GM23248 (cell line): Measurements from ENCODE around the gene FRMPD4. TPM values are rescaled to one million over a fixed set of nuclear protein-coding genes. Genes with fewer than 3 reads are reported as not detected.

ENCODE experiments used
- DNase-seq: peaks from one replicate; pipeline ENCODE4 v3.0.0-alpha.2; 2015
- H2AFZ ChIP-seq: fragments of 200-600 bp; sonication (generic); 2 replicates; pipeline ENCODE4 v1.6.1; 2016; ENCODE audit warnings: antibody characterized with exemption
- H3F3A ChIP-seq: fragments of 200-600 bp; sonication (generic); 2 replicates; pipeline ENCODE4 v1.6.1; 2016; ENCODE audit warnings: mild to moderate bottlenecking, antibody characterized with exemption, mixed run types; ENCODE audit not compliant: insufficient read depth
- H3K27ac ChIP-seq: fragments of 200-600 bp; sonication (generic); 2 replicates; pipeline ENCODE4 v1.5.1; 2016; ENCODE audit warnings: mild to moderate bottlenecking
- H3K27me3 ChIP-seq: fragments of 200-600 bp; sonication (generic); replicated peaks from 2 replicates; pipeline ENCODE4 v1.6.1; 2016; ENCODE audit warnings: mild to moderate bottlenecking; ENCODE audit not compliant: insufficient read depth
- H3K36me3 ChIP-seq: fragments of 200-600 bp; sonication (generic); 2 replicates; pipeline ENCODE4 v1.6.1; 2016; ENCODE audit warnings: low read depth, mild to moderate bottlenecking
- H3K4me1 ChIP-seq: fragments of 200-600 bp; sonication (generic); 2 replicates; pipeline ENCODE4 v1.6.1; 2016; ENCODE audit warnings: mild to moderate bottlenecking; ENCODE audit not compliant: insufficient read depth
- H3K4me2 ChIP-seq: fragments of 200-600 bp; sonication (generic); one replicate; pipeline ENCODE4 v1.6.1; 2016; ENCODE audit warnings: mild to moderate bottlenecking; ENCODE audit not compliant: unreplicated experiment
- H3K4me3 ChIP-seq: fragments of 200-600 bp; sonication (generic); 2 replicates; pipeline ENCODE4 v1.5.1; 2016; ENCODE audit warnings: mild to moderate bottlenecking
- H3K79me2 ChIP-seq: fragments of 200-600 bp; sonication (generic); 2 replicates; pipeline ENCODE4 v1.6.1; 2016; ENCODE audit warnings: mild to moderate bottlenecking; ENCODE audit not compliant: insufficient read depth
- H3K9ac ChIP-seq: fragments of 200-600 bp; sonication (generic); 2 replicates; pipeline ENCODE4 v1.6.1; 2016; ENCODE audit warnings: mild to moderate bottlenecking
- H3K9me2 ChIP-seq: fragments of 200-600 bp; sonication (generic); 2 replicates; pipeline ENCODE4 v1.6.1; 2016; ENCODE audit warnings: mixed run types, mild to moderate bottlenecking, moderate library complexity; ENCODE audit not compliant: insufficient read depth
- H3K9me3 ChIP-seq: fragments of 200-600 bp; sonication (generic); one replicate; pipeline ENCODE4 v1.6.1; 2017; ENCODE audit warnings: low read depth
- H4K20me1 ChIP-seq: fragments of 200-600 bp; sonication (generic); 2 replicates; pipeline ENCODE4 v1.6.0; 2016; ENCODE audit not compliant: insufficient read depth
- EZH2 ChIP-seq: fragments of 200-600 bp; sonication (generic); IDR thresholded peaks from 2 replicates; pipeline ENCODE4 v1.6.1; 2018; ENCODE audit warnings: antibody characterized with exemption, mild to moderate bottlenecking; ENCODE audit not compliant: insufficient read depth, poor library complexity, severe bottlenecking
- EZH2phosphoT487 ChIP-seq: fragments of 200-600 bp; sonication (generic); IDR thresholded peaks from 2 replicates; pipeline ENCODE4 v1.6.1; 2018; ENCODE audit warnings: antibody characterized with exemption, moderate library complexity, mild to moderate bottlenecking, low read depth; ENCODE audit not compliant: insufficient read depth
- WGBS, 2 experiments: methylation state at CpG; one replicate each; pipeline ENCODE4 v1.1.6; 2015 to 2017; ENCODE audit warnings: low lambda C conversion rate in 2 of 2, low coverage in 1 of 2; ENCODE audit errors: missing lambda C conversion rate in 2 of 2; 5-methylcytosine and 5-hydroxymethylcytosine counted together
- in situ Hi-C: fragments of 300-500 bp; cut with MboI; formaldehyde crosslinking; loops from 2 replicates; pipeline ENCODE4 v1.15.0; 2020
- polyA plus RNA-seq: library from polyadenylated mRNA; unstranded; fragments of >200 nt; fragmentation: Nextera tagmentation; extraction: Ambion mirVana; gene quantifications from 2 replicates; pipeline ENCODE4 v1.2.1, GENCODE V29; 2016
- total RNA-seq: library from RNA; depleted of rRNA; stranded (reverse); fragments of >200 nt; shearing (Covaris generic); gene quantifications from 2 replicates; pipeline ENCODE4 v1.2.3, GENCODE V29; 2014

FRMPD4 gene
- total and polyA plus RNA-seq, 2 experiments from 2014 or later, result 0.04 TPM; not detected in 1

- H3K36me3 ChIP-seq, result no peaks in the 10 kb centered on the region
- no peak overlapping the region for H3K27ac ChIP-seq
- no peak overlapping the region for H2AFZ ChIP-seq
- no peak overlapping the region for H3K9ac ChIP-seq
- H3F3A ChIP-seq, result no peaks in the 10 kb centered on the region
- no peaks in the 10 kb centered on the region for H3K27me3 ChIP-seq
- TF ChIP-seq EZH2, result no peak
- no peak for TF ChIP-seq EZH2phosphoT487
- no peak overlapping the region for H3K4me3 ChIP-seq
- no peak for DNase-seq
- H3K4me2 ChIP-seq, result no peak overlapping the region
- no peaks in the 10 kb centered on the region for H4K20me1 ChIP-seq
- 12 to 17% methylated on average over 3 of the region's 3 CpGs for WGBS, 2 experiments
- no peaks in the 10 kb centered on the region for H3K9me2 ChIP-seq
- in situ Hi-C loops, result no loop called here
- H3K4me1 ChIP-seq, result no peaks in the 10 kb centered on the region
- H3K79me2 ChIP-seq, result no peaks in the 10 kb centered on the region
- H3K9me3 ChIP-seq, result no peaks in the 10 kb centered on the region
Observed at GRCh38 chrX:12379671-12380070, 241.4 kb downstream of the FRMPD4 start.

DNA sequence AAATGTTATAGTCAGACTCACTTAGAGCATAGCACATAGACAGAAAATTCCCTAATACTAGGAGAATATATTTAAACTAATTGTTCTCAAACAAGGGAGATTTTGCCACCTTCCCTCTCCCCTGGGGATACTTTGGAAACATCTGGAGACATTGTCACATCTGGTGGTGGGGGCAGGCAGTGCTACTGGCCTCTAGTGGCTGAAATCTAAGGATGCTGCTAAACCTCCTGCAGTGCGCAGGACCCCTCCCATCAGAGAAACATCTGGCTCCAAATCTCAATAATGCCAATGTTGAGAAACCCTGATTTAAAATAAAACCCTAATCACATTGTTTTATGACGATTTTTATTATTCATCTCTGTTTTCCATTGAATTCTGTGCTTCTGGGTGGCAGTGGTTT, 244.9 kb downstream of the FRMPD4 start:
- no peak overlapping the region for H3K4me2 ChIP-seq
- no peak overlapping the region for H3K9ac ChIP-seq
- H2AFZ ChIP-seq, result no peak overlapping the region
- no peaks in the 10 kb centered on the region for H3K36me3 ChIP-seq
- H3K27ac ChIP-seq, result no peak overlapping the region
- no peak overlapping the region for H3K4me3 ChIP-seq
- WGBS, 2 experiments, result 25 to 33% methylated on average over 2 of the region's 2 CpGs
- no peaks in the 10 kb centered on the region for H3K9me2 ChIP-seq
- H3K4me1 ChIP-seq, result no peaks in the 10 kb centered on the region
- TF ChIP-seq EZH2 (no peak), EZH2phosphoT487 (no peak)
- no peaks in the 10 kb centered on the region for H4K20me1 ChIP-seq
- in situ Hi-C loops, result no loop called here
- no peak for DNase-seq
- H3K79me2 ChIP-seq, result no peaks in the 10 kb centered on the region
- H3K9me3 ChIP-seq, result no peaks in the 10 kb centered on the region
- H3F3A ChIP-seq, result no peaks in the 10 kb centered on the region
- H3K27me3 ChIP-seq, result no peaks in the 10 kb centered on the region

DNA sequence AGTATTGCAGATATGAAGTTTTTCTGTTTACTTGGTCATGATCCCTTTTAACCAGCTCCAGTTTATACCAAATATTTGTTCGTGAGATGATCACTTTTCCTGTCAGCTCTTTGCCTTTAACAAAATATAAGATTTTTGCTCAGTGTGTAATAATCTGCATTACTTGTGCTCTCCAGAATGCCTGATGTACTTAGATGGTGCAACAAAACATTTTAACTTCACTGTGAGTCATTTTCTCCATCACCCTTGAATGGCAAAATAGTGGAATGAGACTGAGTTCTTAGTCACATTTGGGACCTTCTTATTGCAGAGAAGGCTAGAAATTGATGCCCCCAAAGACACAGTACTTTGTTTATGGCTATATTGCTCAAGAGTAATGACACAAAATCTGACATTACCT, 252.0 kb downstream of the FRMPD4 start:
- in situ Hi-C loops, result no loop called here
- no peaks in the 10 kb centered on the region for H4K20me1 ChIP-seq
- no peaks in the 10 kb centered on the region for H3K36me3 ChIP-seq
- no peaks in the 10 kb centered on the region for H3F3A ChIP-seq
- H3K9me2 ChIP-seq, result no peaks in the 10 kb centered on the region
- no peaks in the 10 kb centered on the region for H3K27me3 ChIP-seq
- H3K27ac ChIP-seq, result no peak overlapping the region
- no peak overlapping the region for H3K4me3 ChIP-seq
- H2AFZ ChIP-seq, result no peak overlapping the region
- H3K4me1 ChIP-seq, result no peaks in the 10 kb centered on the region
- no peak overlapping the region for H3K9ac ChIP-seq
- no peaks in the 10 kb centered on the region for H3K79me2 ChIP-seq
- WGBS, 2 experiments, result 11 to 32% methylated on average over 1 of the region's 1 CpG
- peak; percentile 2 for DNase-seq
- H3K9me3 ChIP-seq, result no peaks in the 10 kb centered on the region
- no peak overlapping the region for H3K4me2 ChIP-seq
- TF ChIP-seq EZH2phosphoT487, result no peak
- TF ChIP-seq EZH2, result no peak

GRCh38 chrX:12396584-12396983, 258.3 kb downstream of the FRMPD4 start:
- H3F3A ChIP-seq, result no peaks in the 10 kb centered on the region
- no peaks in the 10 kb centered on the region for H3K4me1 ChIP-seq
- no peak overlapping the region for H2AFZ ChIP-seq
- no peak for DNase-seq
- no peaks in the 10 kb centered on the region for H3K36me3 ChIP-seq
- in situ Hi-C loops, result no loop called here
- H3K79me2 ChIP-seq, result no peaks in the 10 kb centered on the region
- no peak overlapping the region for H3K4me3 ChIP-seq
- no peaks in the 10 kb centered on the region for H4K20me1 ChIP-seq
- no peaks in the 10 kb centered on the region for H3K9me3 ChIP-seq
- no peaks in the 10 kb centered on the region for H3K9me2 ChIP-seq
- TF ChIP-seq EZH2phosphoT487 (no peak), EZH2 (no peak)
- no peak overlapping the region for H3K9ac ChIP-seq
- H3K27me3 ChIP-seq, result no peaks in the 10 kb centered on the region
- no peak overlapping the region for H3K27ac ChIP-seq
- H3K4me2 ChIP-seq, result no peak overlapping the region

DNA sequence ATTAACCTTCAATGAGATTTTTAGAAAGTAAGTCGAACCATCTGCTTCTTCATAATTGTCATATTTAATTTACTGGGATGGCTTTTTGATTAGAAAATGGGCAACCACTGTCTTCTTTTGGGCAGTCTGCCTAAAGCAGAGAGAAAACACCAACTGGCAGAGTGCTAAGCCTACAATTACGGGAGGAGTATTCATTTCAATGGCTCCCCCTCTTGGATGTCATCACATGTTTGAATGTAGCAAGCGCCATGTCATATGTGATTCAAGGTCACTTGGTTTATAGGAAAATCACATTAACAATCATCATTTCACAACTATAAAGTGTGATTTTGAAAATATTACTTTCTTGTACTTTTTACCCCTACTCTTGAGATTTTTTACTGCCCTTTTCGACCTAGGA, 261.9 kb downstream of the FRMPD4 start:
- in situ Hi-C loops, result loop anchor here (25.0 kb wide), 1 partner anchor 112 kb away; no protein-coding TSS in a partner anchor
- Histone ChIP-seq H3K4me1 (no peaks in the 10 kb centered on the region), H3K4me2 (no peak overlapping the region), H3K27me3 (no peaks in the 10 kb centered on the region), H3K9me3 (no peaks in the 10 kb centered on the region), H2AFZ (no peak overlapping the region), H3K79me2 (no peaks in the 10 kb centered on the region), H3K9ac (no peak overlapping the region), H3K9me2 (no peaks in the 10 kb centered on the region), H3K27ac (no peak overlapping the region), H3K36me3 (no peaks in the 10 kb centered on the region), H3F3A (no peaks in the 10 kb centered on the region), H3K4me3 (no peak overlapping the region), H4K20me1 (no peaks in the 10 kb centered on the region)
- DNase-seq, result no peak
- WGBS, 2 experiments, result 26% methylated on average over 4 of the region's 4 CpGs
- no peak for TF ChIP-seq EZH2phosphoT487
- TF ChIP-seq EZH2, result no peak
